ENCODE data around the gene CPNE8.

GRCh38 chr12:38728894-38729293 lies 176.5 kb downstream of the CPNE8 start:
- no peak for TF ChIP-seq CTCF (conservative IDR thresholded peaks at IDR 0.05)
- no peak for TF ChIP-seq EZH2 (IDR thresholded peaks at IDR 0.05; ENCODE audit: low read depth)
